Endothelial cell of umbilical vein (primary cell): ENCODE data around the gene CCL21.

ENCODE experiments used
- CTCF ChIP-seq, 2 donors: IDR thresholded peaks; 1 replicate in 1 of 2; 2 replicates in 1 of 2; pipeline ENCODE4 v1.5.1; 2011; ENCODE audit warnings: low read length in 2 of 2, mild to moderate bottlenecking in 2 of 2, moderate library complexity in 2 of 2, control low read depth in 1 of 2, inconsistent platforms in 1 of 2, low read depth in 1 of 2; ENCODE audit not compliant: insufficient read depth in 1 of 2; ENCODE audit errors: extremely low read depth in 1 of 2
- EZH2 ChIP-seq: IDR thresholded peaks from 2 replicates; pipeline ENCODE4 v1.6.1; 2012; ENCODE audit warnings: borderline replicate concordance, low read depth, mild to moderate bottlenecking, moderate library complexity, low read length, inconsistent platforms; ENCODE audit not compliant: severe bottlenecking
- FOS ChIP-seq: IDR thresholded peaks from 2 replicates; pipeline ENCODE4 v1.6.1; 2011; ENCODE audit warnings: mild to moderate bottlenecking, low read length, moderate library complexity, borderline replicate concordance; ENCODE audit not compliant: insufficient read depth
- GATA2 ChIP-seq: IDR thresholded peaks from 2 replicates; pipeline ENCODE4 v1.7.0; 2011; ENCODE audit warnings: low read depth, mild to moderate bottlenecking, moderate library complexity, mixed read lengths, low read length; ENCODE audit not compliant: insufficient read length, insufficient read depth
- JUN ChIP-seq: IDR thresholded peaks from 2 replicates; pipeline ENCODE4 v1.6.1; 2011; ENCODE audit warnings: borderline replicate concordance, low read depth; ENCODE audit not compliant: insufficient read length, insufficient read depth
- MAX ChIP-seq: IDR thresholded peaks from 2 replicates; pipeline ENCODE4 v1.6.1; 2011; ENCODE audit not compliant: insufficient read depth, insufficient read length
- MYC ChIP-seq: IDR thresholded peaks from one replicate; pipeline ENCODE4 v1.6.1; 2011; ENCODE audit warnings: mild to moderate bottlenecking, low read depth, low read length
- POLR2A ChIP-seq: IDR thresholded peaks from 2 replicates; pipeline ENCODE4 v1.6.1; 2012; ENCODE audit warnings: low read depth, mild to moderate bottlenecking, control low read depth, low read length
- POLR2AphosphoS5 ChIP-seq: IDR thresholded peaks from 2 replicates; pipeline ENCODE4 v1.6.1; 2012; ENCODE audit warnings: low read depth, mild to moderate bottlenecking, control low read depth, low read length, moderate library complexity; ENCODE audit not compliant: insufficient read depth

- TF ChIP-seq EZH2 (no peak), CTCF (IDR thresholded peaks at IDR 0.05; ENCODE audit: extremely low read depth in 1 of 2, insufficient read depth in 1 of 2, low read depth in 1 of 2, low read length in 2 of 2) (no peak), FOS (no peak), POLR2A (no peak), MAX (no peak), JUN (no peak), POLR2AphosphoS5 (no peak), GATA2 (no peak), MYC (no peak)
Observed at GRCh38 chr9:34659592-34660253, 50.2 kb downstream of the CCL21 start.
